Measurements from ENCODE around the gene ANAPC15. TPM values are rescaled to one million over a fixed set of nuclear protein-coding genes. Genes with fewer than 3 reads are reported as not detected.
"Not testable (repeated sequence)": the region's sequence is repeated elsewhere in the genome, so short reads cannot be mapped to it uniquely, and the experiment has no call there.

ANAPC15 gene
- polyA plus RNA-seq (2011; rRNA removed) (51.5 and 54.3 TPM in 2 replicates), polyA minus RNA-seq (2011; rRNA and poly(A)+ RNA removed) (24.2 and 34.7 TPM in 2 replicates)

- Histone ChIP-seq H3K27me3 (ENCODE audit: control insufficient read depth, insufficient read depth, low read length) (no peaks in the 10 kb centered on the region), H3K36me3 (ENCODE audit: control insufficient read depth, insufficient read depth, low read length) (peaks cover 12% of the 10 kb centered on the region), H3K4me3 (ENCODE audit: low read depth, low read length) (peak within 1 kb of the TSS; percentile 63)
- POLR2A ChIA-PET = interaction anchor here (0.6 to 1.8 kb wide), 3 partner anchors 12 to 41 kb away, joined by 3 to 10 read pairs (median 4); no protein-coding TSS in a partner anchor
- CTCF ChIA-PET = interaction anchor here (1.1 to 3.8 kb wide), 6 partner anchors 17 to 319 kb away, joined by 3 to 17 read pairs (median 4); no protein-coding TSS in a partner anchor
- DNase-seq (ENCODE audit: low read depth) = peak; percentile 98
- no peak for TF ChIP-seq CTCF (IDR thresholded peaks at IDR 0.05; ENCODE audit: insufficient read depth, low read depth, low read length)
These were observed at the start of gene ANAPC15 for GRCh38 chr11:72112143-72112977. Gene ANAPC15, minus strand, starts transcription at chr11:72112695. Its CDS starts 1,419 bp downstream, at chr11:72111276.

GRCh38 chr11:72160319-72160718 is 47.8 kb upstream of the ANAPC15 start:
- no peak for TF ChIP-seq CTCF (IDR thresholded peaks at IDR 0.05; ENCODE audit: insufficient read depth, low read depth, low read length)
- DNase-seq (ENCODE audit: low read depth) = no peak
- CTCF ChIA-PET = interaction anchor here (0.9 to 6.5 kb wide), 3 partner anchors 9 to 23 kb away, joined by 3 to 34 read pairs (median 5); no protein-coding TSS in a partner anchor
- H3K27me3 ChIP-seq (ENCODE audit: control insufficient read depth, insufficient read depth, low read length) = no peaks in the 10 kb centered on the region; the same call in 1 of the 2 replicates
- no peaks in the 10 kb centered on the region for H3K36me3 ChIP-seq (ENCODE audit: control insufficient read depth, insufficient read depth, low read length)
- POLR2A ChIA-PET = no interaction called here
- H3K4me3 ChIP-seq (ENCODE audit: low read depth, low read length) = no peak overlapping the region

GRCh38 chr11:72157131-72157530 is 44.6 kb upstream of the ANAPC15 start:
- POLR2A ChIA-PET = no interaction called here
- Histone ChIP-seq H3K27me3 (ENCODE audit: control insufficient read depth, insufficient read depth, low read length) (no peaks in the 10 kb centered on the region; the same call in 1 of the 2 replicates), H3K4me3 (ENCODE audit: low read depth, low read length) (no peak overlapping the region), H3K36me3 (ENCODE audit: control insufficient read depth, insufficient read depth, low read length) (no peaks in the 10 kb centered on the region)
- DNase-seq (ENCODE audit: low read depth) = no peak
- CTCF ChIA-PET = interaction anchor here (4.8 to 6.5 kb wide), 2 partner anchors 13 to 26 kb away, joined by 34 read pairs; no protein-coding TSS in a partner anchor
- no peak for TF ChIP-seq CTCF (IDR thresholded peaks at IDR 0.05; ENCODE audit: insufficient read depth, low read depth, low read length)

- Histone ChIP-seq H3K36me3 (ENCODE audit: control insufficient read depth, insufficient read depth, low read length) (no peaks in the 10 kb centered on the region), H3K27me3 (ENCODE audit: control insufficient read depth, insufficient read depth, low read length) (no peaks in the 10 kb centered on the region; the same call in 1 of the 2 replicates), H3K4me3 (ENCODE audit: low read depth, low read length) (no peak overlapping the region)
- no peak for TF ChIP-seq CTCF (IDR thresholded peaks at IDR 0.05; ENCODE audit: insufficient read depth, low read depth, low read length)
- POLR2A ChIA-PET = no interaction called here
- CTCF ChIA-PET = interaction anchor here (4.8 to 6.5 kb wide), 2 partner anchors 12 to 27 kb away, joined by 34 read pairs; no protein-coding TSS in a partner anchor
- DNase-seq (ENCODE audit: low read depth) = no peak
These were observed 43.3 kb upstream of the ANAPC15 start for GRCh38 chr11:72155751-72156150.

- CTCF ChIA-PET = interaction anchor here (4.8 to 6.5 kb wide), 2 partner anchors 11 to 28 kb away, joined by 34 read pairs; no protein-coding TSS in a partner anchor
- Histone ChIP-seq H3K4me3 (ENCODE audit: low read depth, low read length) (no peak overlapping the region), H3K27me3 (ENCODE audit: control insufficient read depth, insufficient read depth, low read length) (no peaks in the 10 kb centered on the region), H3K36me3 (ENCODE audit: control insufficient read depth, insufficient read depth, low read length) (no peaks in the 10 kb centered on the region)
- TF ChIP-seq CTCF (IDR thresholded peaks at IDR 0.05; ENCODE audit: insufficient read depth, low read depth, low read length) = no peak
- no peak for DNase-seq (ENCODE audit: low read depth)
- POLR2A ChIA-PET = no interaction called here
These were observed 42.3 kb upstream of the ANAPC15 start for GRCh38 chr11:72154816-72155215.

- not testable (repeated sequence) for H3K36me3 ChIP-seq (ENCODE audit: control insufficient read depth, insufficient read depth, low read length); H3K27me3 ChIP-seq (ENCODE audit: control insufficient read depth, insufficient read depth, low read length); DNase-seq (ENCODE audit: low read depth); H3K4me3 ChIP-seq (ENCODE audit: low read depth, low read length)
- CTCF ChIA-PET = interaction anchor here (0.9 to 4.8 kb wide), 3 partner anchors 10 to 31 kb away, joined by 3 to 34 read pairs (median 4); no protein-coding TSS in a partner anchor
- POLR2A ChIA-PET = interaction anchor here (0.7 kb wide), 1 partner anchor 42 kb away, joined by 4 read pairs; the partner anchor contains the start of gene ANAPC15
These were observed 41.4 kb upstream of the ANAPC15 start for GRCh38 chr11:72153874-72154273.
